Activated T-cell treated with anti-CD3 and anti-CD28 coated beads for 1 hour (primary cell): Measurements from ENCODE around the gene SOST.
A peak's percentile ranks its signal among the peaks of the same experiment; 100 is the strongest.
"Not testable (repeated sequence)": the region's sequence is repeated elsewhere in the genome, so short reads cannot be mapped to it uniquely, and the experiment has no call there.

Experiments used
- DNase-seq: peaks from one replicate; pipeline ENCODE4 v3.0.0-alpha.2; 2020; ENCODE audit warnings: low read depth

Gene SOST

GRCh38 chr17:43758497-43759174 lies at the start of gene SOST:
Gene SOST (minus strand): TSS chr17:43758791. CDS start chr17:43758741, 50 bp downstream.
- no peak for DNase-seq

- no peak for DNase-seq
Measured at GRCh38 chr17:43808076-43808475, 49.5 kb upstream of the SOST start.

GRCh38 chr17:43805117-43805516 lies 46.5 kb upstream of the SOST start:
- DNase-seq: no peak

GRCh38 chr17:43803758-43804157 lies 45.2 kb upstream of the SOST start:
- DNase-seq: no peak

GRCh38 chr17:43801844-43802243 lies 43.3 kb upstream of the SOST start:
- DNase-seq: no peak

- DNase-seq: no peak
Measured at GRCh38 chr17:43800736-43801135, 42.1 kb upstream of the SOST start.

- DNase-seq: no peak
Measured at GRCh38 chr17:43799047-43799446, 40.5 kb upstream of the SOST start.

GRCh38 chr17:43798024-43798423 lies 39.4 kb upstream of the SOST start:
- not testable (repeated sequence) for DNase-seq

GRCh38 chr17:43792668-43793067 lies 34.1 kb upstream of the SOST start:
- not testable (repeated sequence) for DNase-seq

- no peak for DNase-seq
Measured at GRCh38 chr17:43791589-43791988, 33.0 kb upstream of the SOST start.

GRCh38 chr17:43790311-43790940 lies 31.8 kb upstream of the SOST start:
- DNase-seq: no peak

- DNase-seq: no peak
Measured at GRCh38 chr17:43789482-43789881, 30.9 kb upstream of the SOST start.

GRCh38 chr17:43788540-43788939 lies 29.9 kb upstream of the SOST start:
- DNase-seq: no peak

GRCh38 chr17:43787728-43788127 lies 29.1 kb upstream of the SOST start:
- no peak for DNase-seq

GRCh38 chr17:43784628-43785101 lies 26.1 kb upstream of the SOST start:
- DNase-seq: no peak

GRCh38 chr17:43784068-43784467 lies 25.5 kb upstream of the SOST start:
- DNase-seq: no peak

GRCh38 chr17:43782913-43783680 lies 24.5 kb upstream of the SOST start:
- no peak for DNase-seq

- no peak for DNase-seq
Measured at GRCh38 chr17:43780135-43780534, 21.5 kb upstream of the SOST start, which contains the start of gene CFAP97D1. Gene CFAP97D1 (plus strand): TSS chr17:43780435. CDS start chr17:43780463, 28 bp downstream.

GRCh38 chr17:43779145-43780125 lies 20.8 kb upstream of the SOST start:
- DNase-seq: no peak

- peak; percentile 54 for DNase-seq
Measured at GRCh38 chr17:43778337-43779144, 19.9 kb upstream of the SOST start, which contains the start of gene DUSP3. Gene DUSP3 (minus strand): TSS chr17:43778977. CDS start chr17:43778924, 53 bp downstream.
